BLaER1 (cell line): ENCODE data around the gene NDUFS1.
"Not testable (repeated sequence)": the region's sequence is repeated elsewhere in the genome, so short reads cannot be mapped to it uniquely, and the experiment has no call there.

Source experiments
- H3K27ac ChIP-seq: shearing (Covaris generic); formaldehyde crosslinking; 2 replicates; pipeline ENCODE4 v1.8.1; 2022
- H3K27me3 ChIP-seq: shearing (Covaris generic); formaldehyde crosslinking; 2 replicates; pipeline ENCODE4 v1.8.1; 2022
- H3K36me3 ChIP-seq: shearing (Covaris generic); formaldehyde crosslinking; 2 replicates; pipeline ENCODE4 v1.8.1; 2022
- H3K4me1 ChIP-seq: shearing (Covaris generic); formaldehyde crosslinking; 2 replicates; pipeline ENCODE4 v1.8.1; 2022
- H3K4me2 ChIP-seq: shearing (Covaris generic); formaldehyde crosslinking; 2 replicates; pipeline ENCODE4 v1.8.1; 2022
- H3K4me3 ChIP-seq: shearing (Covaris generic); formaldehyde crosslinking; 2 replicates; pipeline ENCODE4 v1.8.1; 2022
- H3K9ac ChIP-seq: shearing (Covaris generic); formaldehyde crosslinking; 2 replicates; pipeline ENCODE4 v1.8.1; 2022
- H3K9me3 ChIP-seq: shearing (Covaris generic); formaldehyde crosslinking; 2 replicates; pipeline ENCODE4 v1.8.1; 2022
- H4K20me1 ChIP-seq: shearing (Covaris generic); formaldehyde crosslinking; 2 replicates; pipeline ENCODE4 v1.8.1; 2022
- Cebpa-rat ChIP-seq: shearing (Covaris generic); IDR thresholded peaks from 2 replicates; pipeline ENCODE4 v1.8.1; 2022

The NDUFS1 gene

GRCh38 chr2:206085742-206086445, 73.3 kb downstream of the NDUFS1 start, which contains the start of gene INO80D:
INO80D (minus strand) TSS chr2:206086174; CDS start chr2:206063016, 23,158 bp downstream.
- TF ChIP-seq Cebpa-rat: no peak
- peak within 1 kb of the TSS; percentile 100 for H3K9ac ChIP-seq
- peaks cover 38% of the 10 kb centered on the region for H3K4me1 ChIP-seq
- H3K9me3 ChIP-seq: no peaks in the 10 kb centered on the region
- H3K36me3 ChIP-seq: peaks cover 9% of the 10 kb centered on the region
- peak within 1 kb of the TSS; percentile 80 for H3K4me3 ChIP-seq
- H3K27me3 ChIP-seq: no peaks in the 10 kb centered on the region
- peak within 1 kb of the TSS; percentile 89 for H3K4me2 ChIP-seq
- peaks cover 24% of the 10 kb centered on the region; the same call in 1 of the 2 replicates for H4K20me1 ChIP-seq
- H3K27ac ChIP-seq: peak within 1 kb of the TSS; percentile 100

GRCh38 chr2:206084870-206085741, 74.1 kb downstream of the NDUFS1 start:
- Histone ChIP-seq H3K4me1 (peaks cover 38% of the 10 kb centered on the region), H3K27me3 (no peaks in the 10 kb centered on the region), H3K4me3 (peak overlapping the region; percentile 80), H4K20me1 (peaks cover 32% of the 10 kb centered on the region), H3K9ac (peak overlapping the region; percentile 100), H3K4me2 (peak overlapping the region; percentile 89), H3K36me3 (peaks cover 5% of the 10 kb centered on the region), H3K9me3 (no peaks in the 10 kb centered on the region), H3K27ac (peak overlapping the region; percentile 100)
- TF ChIP-seq Cebpa-rat: no peak

GRCh38 chr2:206084439-206084869, 74.8 kb downstream of the NDUFS1 start:
- Histone ChIP-seq H3K27ac (peak overlapping the region; percentile 100), H3K4me1 (peaks cover 38% of the 10 kb centered on the region)

GRCh38 chr2:206083602-206084438, 75.4 kb downstream of the NDUFS1 start:
- Histone ChIP-seq H4K20me1 (peaks cover 44% of the 10 kb centered on the region), H3K36me3 (no peaks in the 10 kb centered on the region), H3K9ac (peak overlapping the region; percentile 100), H3K4me3 (peak overlapping the region; percentile 80), H3K4me2 (peak overlapping the region; percentile 89), H3K27me3 (no peaks in the 10 kb centered on the region), H3K27ac (peak overlapping the region; percentile 100), H3K4me1 (peaks cover 34% of the 10 kb centered on the region), H3K9me3 (no peaks in the 10 kb centered on the region)
- TF ChIP-seq Cebpa-rat: no peak

More at GRCh38 chr2:206084439-206084869, 74.8 kb downstream of the NDUFS1 start:
- Histone ChIP-seq H3K4me3 (peak overlapping the region; percentile 80), H3K27me3 (no peaks in the 10 kb centered on the region), H3K4me2 (peak overlapping the region; percentile 89), H3K36me3 (no peaks in the 10 kb centered on the region), H3K9me3 (no peaks in the 10 kb centered on the region), H3K9ac (peak overlapping the region; percentile 100), H4K20me1 (peaks cover 38% of the 10 kb centered on the region)
- TF ChIP-seq Cebpa-rat: no peak

- H4K20me1 ChIP-seq: peaks cover 59% of the 10 kb centered on the region
- peaks cover 4% of the 10 kb centered on the region; the same call in 1 of the 2 replicates for H3K36me3 ChIP-seq
- no peaks in the 10 kb centered on the region for H3K9me3 ChIP-seq
- peaks cover 23% of the 10 kb centered on the region for H3K4me1 ChIP-seq
- no peaks in the 10 kb centered on the region for H3K27me3 ChIP-seq
- H3K27ac ChIP-seq: no peak overlapping the region
- no peak overlapping the region for H3K4me2 ChIP-seq
- no peak overlapping the region for H3K9ac ChIP-seq
- no peak overlapping the region for H3K4me3 ChIP-seq
- TF ChIP-seq Cebpa-rat: no peak
These were observed 76.9 kb downstream of the NDUFS1 start for GRCh38 chr2:206082298-206082843.

GRCh38 chr2:206080927-206081326, 78.3 kb downstream of the NDUFS1 start:
- peaks cover 23% of the 10 kb centered on the region for H3K4me1 ChIP-seq

GRCh38 chr2:206079699-206080465, 79.4 kb downstream of the NDUFS1 start:
- Histone ChIP-seq H3K4me1 (peaks cover 23% of the 10 kb centered on the region), H3K36me3 (peaks cover 4% of the 10 kb centered on the region; the same call in 1 of the 2 replicates), H3K4me2 (no peak overlapping the region), H3K27me3 (no peaks in the 10 kb centered on the region), H3K4me3 (no peak overlapping the region), H4K20me1 (peaks cover 77% of the 10 kb centered on the region), H3K27ac (no peak overlapping the region), H3K9ac (no peak overlapping the region), H3K9me3 (no peaks in the 10 kb centered on the region)
- TF ChIP-seq Cebpa-rat: no peak

More at GRCh38 chr2:206080927-206081326, 78.3 kb downstream of the NDUFS1 start:
- H3K27ac ChIP-seq: no peak overlapping the region
- no peak for TF ChIP-seq Cebpa-rat
- peaks cover 73% of the 10 kb centered on the region for H4K20me1 ChIP-seq
- H3K4me2 ChIP-seq: no peak overlapping the region
- no peaks in the 10 kb centered on the region for H3K9me3 ChIP-seq
- H3K27me3 ChIP-seq: no peaks in the 10 kb centered on the region
- H3K36me3 ChIP-seq: peaks cover 4% of the 10 kb centered on the region; the same call in 1 of the 2 replicates
- no peak overlapping the region for H3K9ac ChIP-seq
- H3K4me3 ChIP-seq: no peak overlapping the region

- H3K4me3 ChIP-seq, H3K4me2 ChIP-seq, H3K27ac ChIP-seq, H3K4me1 ChIP-seq, H3K27me3 ChIP-seq, H3K9me3 ChIP-seq, H3K9ac ChIP-seq: not testable (repeated sequence)
- Histone ChIP-seq H4K20me1 (peaks cover 90% of the 10 kb centered on the region), H3K36me3 (peaks cover 19% of the 10 kb centered on the region)
These were observed 81.4 kb downstream of the NDUFS1 start for GRCh38 chr2:206077879-206078278.
